Aorta (tissue), 5 donors: ENCODE results near the gene KATNA1. TPM values are rescaled to one million over a fixed set of nuclear protein-coding genes. Genes with fewer than 3 reads are reported as not detected.
"Not testable (repeated sequence)": the region's sequence is repeated elsewhere in the genome, so short reads cannot be mapped to it uniquely, and the experiment has no call there.

ENCODE experiments used
- ATAC-seq: fragments of 200-7000 bp; cut with Tn5 transposase; one replicate; pipeline ENCODE4 v1.9.1; 2022; ENCODE audit warnings: moderate library complexity; ENCODE audit not compliant: low FRiP score
- DNase-seq, 2 donors: peaks; one replicate each; pipeline ENCODE4 v3.0.0-alpha.2; 2020
- H3K27ac ChIP-seq, 2 donors: one replicate each; pipeline ENCODE4 v1.5.1; 2013; ENCODE audit warnings: low read length in 2 of 2, mild to moderate bottlenecking in 2 of 2, moderate library complexity in 2 of 2, control low read depth in 1 of 2, inconsistent platforms in 1 of 2, low read depth in 1 of 2
- H3K27me3 ChIP-seq, 2 donors: one replicate each; pipeline ENCODE4 v1.6.1; 2013; ENCODE audit warnings: control low read depth in 1 of 2, low read length in 1 of 2, mild to moderate bottlenecking in 1 of 2, moderate library complexity in 1 of 2; ENCODE audit not compliant: insufficient read depth in 2 of 2, control insufficient read depth in 1 of 2
- H3K36me3 ChIP-seq, 2 donors: one replicate each; pipeline ENCODE4 v1.6.1; 2013; ENCODE audit warnings: control low read depth in 1 of 2, low read length in 1 of 2, mild to moderate bottlenecking in 1 of 2; ENCODE audit not compliant: insufficient read depth in 2 of 2, control insufficient read depth in 1 of 2
- H3K4me1 ChIP-seq, 2 donors: one replicate each; pipeline ENCODE4 v1.6.1; 2013; ENCODE audit warnings: low read length in 2 of 2, control low read depth in 1 of 2, mild to moderate bottlenecking in 1 of 2, moderate library complexity in 1 of 2; ENCODE audit not compliant: insufficient read depth in 2 of 2, control insufficient read depth in 1 of 2
- H3K4me3 ChIP-seq, 2 donors: one replicate each; pipeline ENCODE4 v1.5.1; 2013; ENCODE audit warnings: low read length in 2 of 2, control low read depth in 1 of 2, mild to moderate bottlenecking in 1 of 2
- H3K9me3 ChIP-seq: one replicate; pipeline ENCODE4 v1.6.1; 2013; ENCODE audit warnings: mild to moderate bottlenecking, low read length; ENCODE audit not compliant: control insufficient read depth
- WGBS, 2 donors: extraction: QIAGEN DNeasy Blood & Tissue Kit; methylation state at CpG; one replicate each; pipeline ENCODE4 v1.1.7; 2013; 5-methylcytosine and 5-hydroxymethylcytosine counted together
- intact Hi-C, 2 donors: fragments of 100-400 bp; cut with DNase I; formaldehyde crosslinking; loops; one replicate each; pipeline versions ENCODE4 v1.14.2 to v1.15.0; 2022
- polyA plus RNA-seq, 2 donors: library from polyadenylated mRNA; stranded (reverse); fragments of 200-250 nt; gene quantifications; one replicate each; pipeline ENCODE4 v1.2.3, GENCODE V29; 2013
- total RNA-seq, 2 donors: library from RNA; stranded (reverse); fragmentation: NEBNext Ultra II Directional; extraction: Animal tissue kit (Norgen Biotek cat#: 25700); gene quantifications; one replicate each; pipeline ENCODE4 v1.2.1, GENCODE V29; 2021
- donor health status: healthy with polysubstance abuse.
- donor health status: Bipolar disorder and iron deficiency.
- donor health status: DM: no; HTN: no; CAD: no.
- donor health status: DM: no; HTN: no; CAD: no.
- donor health status: DM: yes; HTN: yes; CAD: no.

The KATNA1 gene
- total and polyA plus RNA-seq, 4 donors = 15.9 to 19.8 (median 17.5) TPM

DNA sequence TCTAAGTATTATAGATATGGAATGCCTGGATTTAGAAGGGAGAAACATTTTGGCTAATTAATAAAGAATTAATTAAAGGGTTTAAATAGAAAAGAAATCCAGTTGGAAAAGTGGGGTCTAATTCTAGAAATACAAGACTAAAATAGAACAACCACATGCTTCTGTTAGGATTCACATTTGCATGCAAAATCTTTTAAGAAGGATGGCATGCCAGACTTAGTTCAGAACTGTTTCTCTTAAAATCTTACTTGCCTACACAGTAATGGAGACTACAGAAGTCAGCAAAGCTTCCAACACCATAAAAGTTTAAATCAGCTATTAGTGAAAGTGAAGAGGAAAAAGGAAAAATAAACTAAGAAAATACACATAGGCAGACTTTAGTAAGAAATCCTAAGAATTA, 32.7 kb upstream of the KATNA1 start:
- Histone ChIP-seq H3K36me3 (no peaks in the 10 kb centered on the region), H3K27me3 (no peaks in the 10 kb centered on the region), H3K9me3 (no peaks in the 10 kb centered on the region), H3K4me3 (no peak overlapping the region), H3K27ac (no peak overlapping the region), H3K4me1 (no peaks in the 10 kb centered on the region)
- no peak for ATAC-seq
- DNase-seq = no peak
- intact Hi-C loops = no loop called here

DNA sequence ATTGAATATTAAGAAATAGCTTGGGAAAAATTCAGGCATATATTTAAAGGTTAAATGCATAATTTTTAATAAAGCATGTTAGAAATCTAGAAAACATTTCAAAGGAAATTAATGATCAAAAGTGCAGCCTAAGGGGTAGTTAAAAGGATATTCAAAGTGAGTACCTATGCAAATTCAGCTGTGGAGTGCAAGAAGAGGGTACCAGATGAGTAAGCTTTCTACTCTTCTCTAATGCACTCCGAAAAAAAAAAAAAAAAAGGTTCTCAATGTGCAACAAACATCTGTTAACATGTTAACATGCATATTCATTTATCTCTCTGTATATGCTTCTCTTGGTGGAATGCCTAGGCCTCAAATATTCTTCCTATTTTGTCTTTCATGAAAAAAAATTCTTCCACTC, 32.0 kb upstream of the KATNA1 start:
- Histone ChIP-seq H3K27me3 (no peaks in the 10 kb centered on the region), H3K36me3 (no peaks in the 10 kb centered on the region), H3K9me3 (no peaks in the 10 kb centered on the region), H3K4me3 (no peak overlapping the region), H3K4me1 (no peaks in the 10 kb centered on the region), H3K27ac (no peak overlapping the region)
- WGBS, 2 donors = 61 to 74% methylated on average over 1 of the region's 1 CpG
- DNase-seq (no peak), ATAC-seq (no peak)
- intact Hi-C loops = no loop called here

DNA sequence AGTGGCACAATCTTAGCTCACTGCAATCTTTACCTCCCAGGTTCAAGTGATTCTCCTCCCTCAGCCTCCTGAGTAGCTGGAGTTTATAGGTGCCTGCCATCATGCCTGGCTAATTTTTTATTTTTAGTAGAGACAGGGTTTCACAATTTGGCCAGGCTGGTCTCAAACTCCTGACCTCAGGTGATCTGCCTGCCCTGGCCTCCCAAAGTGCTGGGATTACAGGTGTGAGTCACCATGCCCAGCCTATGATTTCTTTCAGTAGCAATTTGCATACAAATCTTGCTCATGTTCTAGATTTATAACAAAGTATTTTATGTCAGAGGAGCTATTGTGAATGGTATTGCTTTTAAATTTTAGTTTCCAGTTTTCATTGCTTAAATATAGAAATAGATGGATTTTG, 23.8 kb upstream of the KATNA1 start:
- ATAC-seq, H3K27me3 ChIP-seq, DNase-seq, intact Hi-C loops, H3K4me1 ChIP-seq, H3K4me3 ChIP-seq, H3K27ac ChIP-seq, H3K36me3 ChIP-seq, H3K9me3 ChIP-seq: not testable (repeated sequence)

DNA sequence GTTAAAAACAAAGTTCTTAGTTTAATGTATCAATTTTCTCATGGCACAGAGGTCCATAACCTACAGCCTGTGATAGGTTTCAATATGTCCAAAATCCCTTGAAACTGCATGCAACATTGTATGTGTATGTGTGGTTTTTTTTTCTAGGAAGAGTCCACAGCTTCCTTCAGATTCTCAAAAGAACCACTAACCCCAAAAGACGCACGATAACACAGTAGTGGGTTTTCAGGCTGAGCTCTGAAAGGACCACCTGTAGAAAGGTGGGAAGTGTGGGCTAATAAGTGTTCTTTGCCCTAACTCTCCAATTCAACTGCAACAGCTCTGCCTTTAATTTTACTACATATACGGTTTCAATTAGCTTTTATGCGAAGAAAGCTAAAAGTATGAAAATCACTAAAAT, 11.5 kb upstream of the KATNA1 start:
- Histone ChIP-seq H3K4me3 (no peak overlapping the region), H3K27ac (no peak overlapping the region), H3K36me3 (no peaks in the 10 kb centered on the region), H3K9me3 (no peaks in the 10 kb centered on the region), H3K27me3 (no peaks in the 10 kb centered on the region), H3K4me1 (no peaks in the 10 kb centered on the region)
- ATAC-seq (no peak), DNase-seq (no peak)
- 90 to 91% methylated on average over 4 of the region's 4 CpGs for WGBS, 2 donors
- intact Hi-C loops = no loop called here

DNA sequence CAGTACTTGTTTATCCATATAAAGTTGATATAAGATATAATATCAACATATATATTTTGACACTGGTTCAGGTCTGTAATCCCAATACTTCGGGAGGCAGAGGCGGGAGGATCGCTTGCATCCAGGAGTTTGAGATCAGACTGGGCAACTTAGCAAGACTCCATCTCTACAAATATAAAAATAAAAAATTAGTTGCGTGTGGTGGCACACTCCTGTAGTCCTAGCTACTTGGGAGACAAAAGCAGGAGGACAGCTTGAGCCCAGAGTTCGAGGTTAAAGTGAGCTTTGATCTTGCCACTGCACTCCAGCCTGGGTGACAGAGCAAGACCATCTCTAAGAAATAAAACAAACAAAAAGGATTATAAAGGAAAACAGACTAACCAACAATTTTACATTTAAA, 8.9 kb upstream of the KATNA1 start:
- intact Hi-C loops = no loop called here
- WGBS, 2 donors = 97 to 99% methylated on average over 5 of the region's 5 CpGs
- no peaks in the 10 kb centered on the region for H3K27me3 ChIP-seq

DNA sequence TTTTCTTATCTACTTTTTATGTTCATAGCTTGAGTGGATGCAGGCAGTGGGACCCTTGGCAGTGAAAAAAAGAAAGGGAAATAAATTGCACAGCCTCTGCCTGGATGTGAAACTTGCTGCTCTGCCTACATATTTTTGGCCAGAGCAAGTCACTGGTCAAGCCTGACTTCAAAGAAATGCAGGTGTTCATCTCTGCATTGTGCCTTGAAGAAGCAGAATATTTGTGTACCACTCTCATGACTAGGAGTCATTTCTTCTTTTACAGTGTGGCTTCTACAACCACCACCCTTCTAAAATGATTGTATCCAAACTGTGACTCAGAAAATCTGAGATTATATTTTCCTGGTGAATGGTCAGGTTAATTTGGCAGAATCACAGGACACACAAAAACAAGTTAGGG, 2.5 kb upstream of the KATNA1 start:
- Histone ChIP-seq H3K27me3 (no peaks in the 10 kb centered on the region), H3K4me1 (no peaks in the 10 kb centered on the region), H3K9me3 (no peaks in the 10 kb centered on the region), H3K4me3 (no peak overlapping the region), H3K27ac (no peak overlapping the region), H3K36me3 (no peaks in the 10 kb centered on the region)
- ATAC-seq (no peak), DNase-seq (no peak)
- intact Hi-C loops = no loop called here

More for the DNA sequence above, 8.9 kb upstream of the KATNA1 start:
- Histone ChIP-seq H3K27ac (no peak overlapping the region), H3K9me3 (no peaks in the 10 kb centered on the region), H3K36me3 (no peaks in the 10 kb centered on the region), H3K4me1 (no peaks in the 10 kb centered on the region), H3K4me3 (no peak overlapping the region)
- ATAC-seq = no peak
- DNase-seq = no peak

DNA sequence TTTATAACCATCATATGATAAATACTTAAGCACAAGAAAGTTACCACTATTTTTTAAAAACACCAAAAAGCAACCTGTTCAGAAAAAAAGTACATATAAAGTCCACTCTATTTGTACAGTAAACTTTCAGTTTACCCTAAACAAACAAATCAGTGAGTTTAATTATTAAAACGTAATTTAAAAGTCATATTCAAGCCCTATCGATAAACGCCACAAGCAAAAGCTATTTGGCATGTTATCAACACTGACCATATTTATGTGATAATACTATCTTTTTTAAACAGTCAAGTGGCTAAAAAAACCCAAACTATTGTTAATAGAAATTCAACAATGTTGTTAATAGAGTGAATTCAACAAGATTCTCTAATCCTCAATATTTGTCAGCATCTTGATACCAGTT, 1.9 kb downstream of the KATNA1 start:
- Histone ChIP-seq H3K36me3 (no peaks in the 10 kb centered on the region), H3K27ac (no peak overlapping the region), H3K4me3 (no peak overlapping the region), H3K27me3 (no peaks in the 10 kb centered on the region), H3K4me1 (no peaks in the 10 kb centered on the region), H3K9me3 (no peaks in the 10 kb centered on the region)
- DNase-seq = no peak
- intact Hi-C loops = loop anchor here in 1 of 2 donors (10.0 kb wide), 1 partner anchor 68 kb away; the partner anchor contains the start of gene LATS1
- ATAC-seq = no peak
- WGBS, 2 donors = 88 to 89% methylated on average over 3 of the region's 3 CpGs

DNA sequence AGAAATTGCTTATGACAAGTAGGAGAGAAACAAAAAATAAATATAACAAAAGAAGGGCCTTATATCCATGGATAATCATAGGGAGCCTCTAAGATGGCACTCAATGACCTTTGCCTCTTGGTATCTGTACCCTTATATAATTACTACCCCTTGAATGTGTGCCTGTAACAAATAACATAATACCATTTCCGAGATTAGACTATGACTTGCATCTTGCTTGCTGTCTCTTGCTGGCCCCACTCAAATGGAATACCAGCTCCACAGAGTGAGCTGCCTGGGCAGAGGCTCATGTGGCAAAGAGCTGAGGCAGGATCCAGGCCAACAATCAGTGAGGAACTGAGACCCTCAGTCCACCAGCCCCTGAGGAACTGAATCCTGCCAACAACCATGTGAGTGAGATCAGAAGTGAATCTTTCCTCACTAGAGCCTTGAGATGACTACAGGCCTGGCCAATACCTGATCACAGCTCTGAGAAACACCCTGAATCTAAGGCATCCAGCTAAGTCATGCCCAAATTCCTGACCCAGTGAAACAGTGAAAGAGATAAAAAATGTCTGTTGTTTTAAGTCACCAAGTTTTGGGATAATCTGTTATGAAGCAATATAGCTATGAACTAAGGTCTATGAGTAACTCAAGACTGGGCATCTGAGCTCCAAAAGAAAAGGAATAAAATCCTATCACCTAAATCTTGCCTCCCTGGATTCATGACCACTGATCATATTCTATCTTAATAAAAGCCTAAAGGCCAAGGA, 5.5 kb downstream of the KATNA1 start:
- Histone ChIP-seq H3K9me3 (no peaks in the 10 kb centered on the region), H3K4me3 (no peak overlapping the region), H3K27ac (no peak overlapping the region), H3K4me1 (no peaks in the 10 kb centered on the region), H3K36me3 (no peaks in the 10 kb centered on the region), H3K27me3 (no peaks in the 10 kb centered on the region)
- no peak for DNase-seq
- WGBS, 2 donors = 79 to 88% methylated on average over 1 of the region's 1 CpG
- intact Hi-C loops = loop anchor here in 1 of 2 donors (10.0 kb wide), 1 partner anchor 72 kb away; the partner anchor contains the start of gene LATS1
- no peak for ATAC-seq

DNA sequence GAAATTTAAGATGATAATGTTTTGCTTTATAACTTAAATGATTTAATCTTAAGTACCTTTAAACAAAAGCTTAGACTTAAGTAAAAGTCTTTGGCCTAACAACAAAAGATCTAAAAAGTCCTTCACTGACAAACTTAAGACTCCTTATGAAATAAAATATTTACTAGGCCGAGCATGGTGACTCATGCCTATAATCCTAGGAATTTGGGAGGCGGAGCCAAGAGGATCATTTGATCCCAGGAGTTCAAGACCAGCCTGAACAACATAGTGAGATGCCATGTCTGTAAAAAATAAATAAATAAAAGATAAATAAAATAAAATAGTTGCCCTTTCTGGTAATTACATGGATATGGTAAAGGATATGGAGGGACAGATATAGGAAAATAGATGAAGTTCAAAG, 12.4 kb downstream of the KATNA1 start:
- 51 to 62% methylated on average over 2 of the region's 2 CpGs for WGBS, 2 donors
- H3K27ac ChIP-seq = no peak overlapping the region
- ATAC-seq (no peak), DNase-seq (no peak)
- no peaks in the 10 kb centered on the region for H3K36me3 ChIP-seq
- H3K9me3 ChIP-seq = no peaks in the 10 kb centered on the region
- no peaks in the 10 kb centered on the region for H3K4me1 ChIP-seq
- H3K27me3 ChIP-seq = no peaks in the 10 kb centered on the region
- intact Hi-C loops = no loop called here
- no peak overlapping the region for H3K4me3 ChIP-seq
